Measurements from ENCODE around the gene NFKBIL1.

NFKBIL1 gene

DNA sequence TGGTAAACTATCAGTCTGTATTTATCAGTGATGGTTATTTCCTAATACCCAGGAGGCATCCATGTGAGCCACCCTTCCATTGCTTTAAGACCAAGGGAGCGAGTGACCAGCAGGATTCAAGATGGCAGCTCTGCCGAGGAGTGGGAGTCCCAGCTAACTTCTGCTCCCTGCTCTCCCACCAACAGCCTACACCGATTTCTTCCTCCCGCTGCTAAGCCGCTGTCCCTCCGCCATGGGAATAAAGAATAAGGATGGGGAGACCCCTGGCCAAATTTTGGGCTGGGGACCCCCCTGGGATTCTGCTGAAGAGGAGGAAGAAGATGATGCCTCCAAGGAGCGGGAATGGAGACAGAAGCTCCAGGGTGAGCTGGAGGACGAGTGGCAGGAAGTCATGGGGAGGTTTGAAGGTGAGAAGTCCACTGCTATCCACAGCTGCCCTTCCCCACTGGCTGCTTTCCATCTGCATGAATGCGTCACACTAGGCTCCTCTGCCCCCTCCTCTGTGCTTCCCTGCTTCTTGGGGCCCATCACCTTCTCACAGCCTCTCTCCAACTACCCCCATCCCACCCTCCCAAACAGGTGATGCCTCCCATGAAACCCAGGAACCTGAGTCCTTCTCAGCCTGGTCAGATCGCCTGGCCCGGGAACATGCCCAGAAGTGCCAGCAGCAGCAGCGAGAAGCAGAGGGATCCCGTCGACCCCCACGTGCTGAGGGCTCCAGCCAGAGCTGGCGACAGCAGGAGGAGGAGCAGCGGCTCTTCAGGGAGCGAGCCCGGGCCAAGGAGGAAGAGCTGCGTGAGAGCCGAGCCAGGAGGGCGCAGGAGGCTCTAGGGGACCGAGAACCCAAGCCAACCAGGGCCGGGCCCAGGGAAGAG lies 10.3 kb downstream of the NFKBIL1 start:
- H3K27ac ChIP-seq = no peak overlapping the region
- TF ChIP-seq ZFX (IDR thresholded peaks at IDR 0.05; ENCODE audit: borderline replicate concordance) = no peak
- TF ChIP-seq CTCF (IDR thresholded peaks at IDR 0.05) = no peak

GRCh38 chr6:31558318-31558625 lies 10.9 kb downstream of the NFKBIL1 start:
- H3K27ac ChIP-seq = no peak overlapping the region
- TF ChIP-seq CTCF (IDR thresholded peaks at IDR 0.05) = no peak
- TF ChIP-seq ZFX (IDR thresholded peaks at IDR 0.05; ENCODE audit: borderline replicate concordance) = no peak

DNA sequence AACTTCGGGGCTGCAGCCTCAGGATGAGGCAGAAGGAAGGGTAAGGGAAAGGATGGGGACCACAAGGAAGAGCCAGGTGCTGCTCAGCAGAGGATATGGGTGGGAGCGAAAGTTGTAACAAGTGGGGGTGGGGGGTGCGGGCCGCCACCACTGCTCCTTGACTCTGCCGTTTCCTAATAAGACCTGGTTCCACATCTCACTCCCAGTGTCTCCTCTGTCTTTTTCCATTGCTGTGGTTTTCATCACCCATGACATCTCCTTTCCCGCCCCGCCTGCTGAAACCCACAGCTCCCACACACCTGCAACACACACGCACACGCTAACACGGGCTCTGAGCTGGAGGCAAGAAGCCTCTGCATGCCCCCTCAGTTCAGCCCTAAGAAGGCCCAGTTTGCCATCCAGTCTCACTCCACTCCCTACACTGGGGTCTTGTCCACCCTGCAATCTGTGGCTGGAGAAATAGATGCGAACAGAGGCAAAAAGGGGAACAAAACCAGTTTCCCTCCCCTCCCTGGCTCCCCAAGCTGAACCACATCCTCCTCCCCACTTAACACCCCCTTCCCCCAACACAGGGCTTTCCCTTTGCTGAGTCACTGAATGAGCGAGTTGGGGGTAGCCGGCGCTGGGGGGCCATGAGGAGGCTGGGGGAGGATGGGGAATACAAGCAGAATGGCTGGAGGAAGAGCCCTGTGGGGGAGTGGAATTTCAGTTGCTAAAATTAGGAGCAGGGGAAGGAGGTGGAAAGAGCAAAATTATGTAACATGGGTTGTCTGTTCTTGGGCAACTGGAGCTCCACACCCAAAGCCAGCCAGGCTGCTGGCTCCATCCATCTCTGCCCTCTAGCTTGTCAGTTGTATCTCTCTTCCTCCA lies 11.5 kb downstream of the NFKBIL1 start:
- TF ChIP-seq ZFX (IDR thresholded peaks at IDR 0.05; ENCODE audit: borderline replicate concordance) (no peak), CTCF (IDR thresholded peaks at IDR 0.05) (no peak)
- H3K27ac ChIP-seq = no peak overlapping the region

- H3K27ac ChIP-seq = no peak overlapping the region
- TF ChIP-seq ZFX (IDR thresholded peaks at IDR 0.05; ENCODE audit: borderline replicate concordance) (no peak), CTCF (IDR thresholded peaks at IDR 0.05) (no peak)
Observed at GRCh38 chr6:31559606-31559957, 12.2 kb downstream of the NFKBIL1 start.

GRCh38 chr6:31559958-31560696 lies 12.7 kb downstream of the NFKBIL1 start:
- no peak overlapping the region for H3K27ac ChIP-seq

GRCh38 chr6:31560697-31561058 lies 13.3 kb downstream of the NFKBIL1 start:
- TF ChIP-seq CTCF (IDR thresholded peaks at IDR 0.05) = no peak
- no peak for TF ChIP-seq ZFX (IDR thresholded peaks at IDR 0.05; ENCODE audit: borderline replicate concordance)
- H3K27ac ChIP-seq = no peak overlapping the region

More at GRCh38 chr6:31559958-31560696, 12.7 kb downstream of the NFKBIL1 start:
- no peak for TF ChIP-seq ZFX (IDR thresholded peaks at IDR 0.05; ENCODE audit: borderline replicate concordance)
- TF ChIP-seq CTCF (IDR thresholded peaks at IDR 0.05) = no peak
